Measurements from ENCODE around the gene P2RX2.

P2RX2 gene

DNA sequence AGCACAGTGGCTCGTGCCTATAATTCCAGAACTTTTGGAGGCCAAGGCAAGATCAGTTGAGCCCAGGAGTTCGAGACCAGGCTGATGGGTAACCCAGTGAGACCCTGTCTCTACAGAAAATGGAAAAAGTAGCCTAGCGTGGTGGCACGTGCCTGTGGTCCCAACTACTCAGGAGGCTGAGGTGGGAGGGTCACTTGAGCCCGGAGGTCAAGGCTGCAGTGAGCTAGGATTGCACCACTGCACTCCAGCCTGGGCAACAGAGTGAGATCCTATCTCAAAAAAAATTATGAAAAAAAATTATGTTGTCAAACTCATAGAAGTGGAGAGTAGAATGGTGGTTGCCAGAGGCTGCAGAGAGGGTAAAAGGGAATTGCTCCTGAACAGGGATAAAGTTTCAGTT is 4.5 kb upstream of the P2RX2 start:
- TF ChIP-seq EGR1 (IDR thresholded peaks at IDR 0.05) (no peak), NFIC (IDR thresholded peaks at IDR 0.05) (no peak), EP300 (IDR thresholded peaks at IDR 0.05; ENCODE audit: borderline replicate concordance) (no peak), CREB1 (IDR thresholded peaks at IDR 0.05; ENCODE audit: low read depth) (no peak), TCF12 (IDR thresholded peaks at IDR 0.05; ENCODE audit: low read depth) (no peak), YY1 (IDR thresholded peaks at IDR 0.05; ENCODE audit: low read depth) (no peak), ZBTB7A (IDR thresholded peaks at IDR 0.05; ENCODE audit: low read depth) (no peak), FOXM1 (IDR thresholded peaks at IDR 0.05; ENCODE audit: borderline replicate concordance, low read depth) (no peak), RAD21 (IDR thresholded peaks at IDR 0.05; ENCODE audit: low read depth) (no peak), CEBPB (IDR thresholded peaks at IDR 0.05) (no peak), TAF1 (IDR thresholded peaks at IDR 0.05; ENCODE audit: low read depth) (no peak), TEAD4 (IDR thresholded peaks at IDR 0.05) (no peak)
- TF ChIP-seq, protein P1, sequence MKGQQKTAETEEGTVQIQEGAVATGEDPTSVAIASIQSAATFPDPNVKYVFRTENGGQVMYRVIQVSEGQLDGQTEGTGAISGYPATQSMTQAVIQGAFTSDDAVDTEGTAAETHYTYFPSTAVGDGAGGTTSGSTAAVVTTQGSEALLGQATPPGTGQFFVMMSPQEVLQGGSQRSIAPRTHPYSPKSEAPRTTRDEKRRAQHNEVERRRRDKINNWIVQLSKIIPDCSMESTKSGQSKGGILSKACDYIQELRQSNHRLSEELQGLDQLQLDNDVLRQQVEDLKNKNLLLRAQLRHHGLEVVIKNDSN (IDR thresholded peaks at IDR 0.05), result no peak
- TF ChIP-seq, protein P2, sequence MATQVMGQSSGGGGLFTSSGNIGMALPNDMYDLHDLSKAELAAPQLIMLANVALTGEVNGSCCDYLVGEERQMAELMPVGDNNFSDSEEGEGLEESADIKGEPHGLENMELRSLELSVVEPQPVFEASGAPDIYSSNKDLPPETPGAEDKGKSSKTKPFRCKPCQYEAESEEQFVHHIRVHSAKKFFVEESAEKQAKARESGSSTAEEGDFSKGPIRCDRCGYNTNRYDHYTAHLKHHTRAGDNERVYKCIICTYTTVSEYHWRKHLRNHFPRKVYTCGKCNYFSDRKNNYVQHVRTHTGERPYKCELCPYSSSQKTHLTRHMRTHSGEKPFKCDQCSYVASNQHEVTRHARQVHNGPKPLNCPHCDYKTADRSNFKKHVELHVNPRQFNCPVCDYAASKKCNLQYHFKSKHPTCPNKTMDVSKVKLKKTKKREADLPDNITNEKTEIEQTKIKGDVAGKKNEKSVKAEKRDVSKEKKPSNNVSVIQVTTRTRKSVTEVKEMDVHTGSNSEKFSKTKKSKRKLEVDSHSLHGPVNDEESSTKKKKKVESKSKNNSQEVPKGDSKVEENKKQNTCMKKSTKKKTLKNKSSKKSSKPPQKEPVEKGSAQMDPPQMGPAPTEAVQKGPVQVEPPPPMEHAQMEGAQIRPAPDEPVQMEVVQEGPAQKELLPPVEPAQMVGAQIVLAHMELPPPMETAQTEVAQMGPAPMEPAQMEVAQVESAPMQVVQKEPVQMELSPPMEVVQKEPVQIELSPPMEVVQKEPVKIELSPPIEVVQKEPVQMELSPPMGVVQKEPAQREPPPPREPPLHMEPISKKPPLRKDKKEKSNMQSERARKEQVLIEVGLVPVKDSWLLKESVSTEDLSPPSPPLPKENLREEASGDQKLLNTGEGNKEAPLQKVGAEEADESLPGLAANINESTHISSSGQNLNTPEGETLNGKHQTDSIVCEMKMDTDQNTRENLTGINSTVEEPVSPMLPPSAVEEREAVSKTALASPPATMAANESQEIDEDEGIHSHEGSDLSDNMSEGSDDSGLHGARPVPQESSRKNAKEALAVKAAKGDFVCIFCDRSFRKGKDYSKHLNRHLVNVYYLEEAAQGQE (IDR thresholded peaks at IDR 0.05; ENCODE audit: low read depth), result no peak
- TF ChIP-seq, protein P3, sequence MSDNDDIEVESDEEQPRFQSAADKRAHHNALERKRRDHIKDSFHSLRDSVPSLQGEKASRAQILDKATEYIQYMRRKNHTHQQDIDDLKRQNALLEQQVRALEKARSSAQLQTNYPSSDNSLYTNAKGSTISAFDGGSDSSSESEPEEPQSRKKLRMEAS (IDR thresholded peaks at IDR 0.05), result no peak

DNA sequence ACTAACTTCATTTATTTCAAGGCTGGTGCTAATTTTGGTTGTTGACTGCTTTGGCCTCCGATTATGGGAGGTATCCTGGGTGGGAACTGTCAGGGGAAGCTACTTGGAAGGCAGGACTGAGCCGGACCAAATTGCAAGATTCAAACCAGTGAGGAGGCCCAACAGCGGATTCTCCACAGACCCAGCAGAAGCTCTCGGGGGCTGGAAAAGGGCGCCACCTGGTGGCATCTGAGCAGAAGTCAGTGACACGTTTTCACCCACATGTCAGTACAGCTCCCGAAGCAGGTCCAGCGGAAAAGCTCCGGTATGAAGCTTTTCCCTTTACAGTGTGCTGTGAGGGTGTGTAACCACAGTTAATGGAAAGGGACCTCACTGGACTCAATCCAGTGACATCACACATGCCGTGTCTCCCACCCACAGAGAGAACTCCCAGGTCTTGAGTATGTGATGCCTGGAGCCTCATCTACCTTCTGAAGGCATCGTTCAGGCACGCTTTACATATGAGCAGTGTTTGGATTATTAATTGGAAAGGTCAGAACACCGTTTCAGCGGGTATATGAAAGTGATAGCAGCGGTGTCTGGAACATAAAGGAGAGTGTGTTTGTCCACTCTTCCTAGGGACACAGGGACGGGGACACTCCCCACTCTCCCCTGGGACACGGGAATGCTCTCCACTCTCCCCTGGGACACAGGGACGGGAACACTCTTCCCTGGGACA is 3.6 kb upstream of the P2RX2 start:
- TF ChIP-seq, protein P3 (IDR thresholded peaks at IDR 0.05), result peak; percentile 84
- peak; percentile 93 for TF ChIP-seq RAD21 (IDR thresholded peaks at IDR 0.05; ENCODE audit: low read depth)
- TF ChIP-seq NFIC (IDR thresholded peaks at IDR 0.05), result no peak
- TF ChIP-seq FOXM1 (IDR thresholded peaks at IDR 0.05; ENCODE audit: borderline replicate concordance, low read depth), result no peak

DNA sequence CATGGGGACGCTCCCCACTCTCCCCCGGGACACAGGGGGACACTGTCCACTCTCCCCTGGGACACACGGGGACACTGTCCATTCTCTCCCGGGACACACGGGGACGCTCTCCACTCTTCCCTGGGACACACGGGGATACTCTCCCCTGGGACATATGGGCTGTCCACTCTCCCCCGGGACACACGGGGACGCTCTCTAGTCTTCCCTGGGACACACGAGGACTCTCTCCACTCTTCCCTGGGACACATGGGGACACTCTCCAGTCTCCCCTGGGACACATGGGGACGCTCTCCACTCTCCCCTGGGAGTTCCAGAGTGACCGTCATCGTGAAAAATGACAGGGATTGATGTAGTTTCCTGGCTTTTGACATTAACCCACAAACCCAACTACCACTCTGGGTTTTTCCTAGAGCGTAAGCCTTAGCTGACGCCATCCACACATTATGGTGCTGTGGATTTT is 3.0 kb upstream of the P2RX2 start:
- TF ChIP-seq YY1 (IDR thresholded peaks at IDR 0.05; ENCODE audit: low read depth) (no peak), TEAD4 (IDR thresholded peaks at IDR 0.05) (no peak), CEBPB (IDR thresholded peaks at IDR 0.05) (no peak), RAD21 (IDR thresholded peaks at IDR 0.05; ENCODE audit: low read depth) (no peak), TCF12 (IDR thresholded peaks at IDR 0.05; ENCODE audit: low read depth) (no peak)
- TF ChIP-seq, protein P3 (IDR thresholded peaks at IDR 0.05), result no peak

DNA sequence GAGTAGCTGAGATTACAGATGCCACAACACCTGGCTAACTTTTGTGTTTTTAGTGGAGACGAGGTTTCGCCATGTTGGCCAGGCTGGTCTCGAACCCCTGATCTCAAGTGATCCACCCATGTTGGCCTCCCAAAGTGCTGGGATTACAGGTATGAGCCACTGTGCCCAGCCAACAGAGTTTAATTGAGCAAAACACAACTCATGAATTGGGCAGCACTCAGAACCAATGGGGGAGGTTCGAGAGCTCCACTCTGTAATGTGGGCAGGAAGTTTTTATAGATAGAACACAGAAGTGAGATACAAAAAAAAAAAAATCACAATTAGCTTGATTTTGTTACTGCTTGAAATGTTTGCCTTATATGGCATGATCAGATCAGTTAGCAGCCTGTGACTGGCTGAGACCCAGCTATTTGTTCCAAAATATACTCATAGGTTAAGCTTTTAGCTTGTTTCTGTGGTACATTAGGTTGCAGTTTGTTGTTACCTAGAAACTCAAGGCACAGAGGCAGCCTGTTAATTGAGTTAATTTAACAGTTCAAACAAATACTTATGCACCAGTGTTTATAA is 1.4 kb upstream of the P2RX2 start:
- TF ChIP-seq RAD21 (IDR thresholded peaks at IDR 0.05; ENCODE audit: low read depth) (no peak), ZBTB7A (IDR thresholded peaks at IDR 0.05; ENCODE audit: low read depth) (no peak), TCF12 (IDR thresholded peaks at IDR 0.05; ENCODE audit: low read depth) (no peak), EGR1 (IDR thresholded peaks at IDR 0.05) (no peak), TEAD4 (IDR thresholded peaks at IDR 0.05) (no peak), FOXM1 (IDR thresholded peaks at IDR 0.05; ENCODE audit: borderline replicate concordance, low read depth) (no peak), YY1 (IDR thresholded peaks at IDR 0.05; ENCODE audit: low read depth) (no peak), CREB1 (IDR thresholded peaks at IDR 0.05; ENCODE audit: low read depth) (no peak), CEBPB (IDR thresholded peaks at IDR 0.05) (no peak), TAF1 (IDR thresholded peaks at IDR 0.05; ENCODE audit: low read depth) (no peak), NFIC (IDR thresholded peaks at IDR 0.05) (no peak)
- TF ChIP-seq, protein P3 (IDR thresholded peaks at IDR 0.05), result no peak
- TF ChIP-seq, protein P2 (IDR thresholded peaks at IDR 0.05; ENCODE audit: low read depth), result no peak
- TF ChIP-seq, protein P1 (IDR thresholded peaks at IDR 0.05), result no peak

Measured in Ishikawa (cell line).